Brain microvascular endothelial cell (primary cell): ENCODE data around the gene PTPRT.

Source experiments
- DNase-seq: peaks from one replicate; pipeline ENCODE4 v3.0.0-alpha.2; 2020
- H3K27ac ChIP-seq: fragments of 250-450 bp; sonication (Bioruptor Pico); 2 replicates; pipeline ENCODE4 v1.5.1; 2020; ENCODE audit warnings: mild to moderate bottlenecking, moderate library complexity
- H3K27me3 ChIP-seq: fragments of 250-450 bp; sonication (Bioruptor Pico); replicated peaks from 2 replicates; pipeline ENCODE4 v1.5.1; 2020; ENCODE audit warnings: mild to moderate bottlenecking
- H3K36me3 ChIP-seq: fragments of 250-450 bp; sonication (Bioruptor Pico); replicated peaks from 2 replicates; pipeline ENCODE4 v1.5.1; 2020; ENCODE audit warnings: mild to moderate bottlenecking
- H3K4me3 ChIP-seq: 2 replicates; pipeline ENCODE4 v1.5.1; 2011; ENCODE audit warnings: low read depth, mild to moderate bottlenecking, control low read depth, low read length, moderate library complexity
- CTCF ChIP-seq: IDR thresholded peaks from 2 replicates; pipeline ENCODE4 v1.5.1; 2011; ENCODE audit warnings: low read depth, mild to moderate bottlenecking, moderate library complexity, low read length, control low read depth, inconsistent platforms; ENCODE audit errors: missing control alignments
- in situ Hi-C: cut with HindIII; loops from 2 replicates; pipeline ENCODE4 v1.10.0; 2017; ENCODE audit warnings: low sequenced_read_pairs, low pct_ligation_motif_present

The PTPRT gene

GRCh38 chr20:42610070-42610469, 579.6 kb downstream of the PTPRT start:
- DNase-seq, result no peak
- in situ Hi-C loops, result no loop called here
- no peak for TF ChIP-seq CTCF
- Histone ChIP-seq H3K36me3 (no peaks in the 10 kb centered on the region), H3K27me3 (no peaks in the 10 kb centered on the region), H3K27ac (no peak overlapping the region), H3K4me3 (no peak overlapping the region)

GRCh38 chr20:42609618-42610017, 580.1 kb downstream of the PTPRT start:
- Histone ChIP-seq H3K36me3 (no peaks in the 10 kb centered on the region), H3K4me3 (no peak overlapping the region), H3K27me3 (no peaks in the 10 kb centered on the region), H3K27ac (no peak overlapping the region)
- in situ Hi-C loops, result no loop called here
- no peak for DNase-seq
- no peak for TF ChIP-seq CTCF

- Histone ChIP-seq H3K36me3 (no peaks in the 10 kb centered on the region), H3K27ac (no peak overlapping the region), H3K4me3 (no peak overlapping the region), H3K27me3 (no peaks in the 10 kb centered on the region)
- TF ChIP-seq CTCF, result no peak
- no peak for DNase-seq
- in situ Hi-C loops, result no loop called here
These were observed 584.4 kb downstream of the PTPRT start for GRCh38 chr20:42604998-42605956.

- Histone ChIP-seq H3K27me3 (no peaks in the 10 kb centered on the region), H3K36me3 (no peaks in the 10 kb centered on the region), H3K27ac (no peak overlapping the region), H3K4me3 (no peak overlapping the region)
- in situ Hi-C loops, result no loop called here
- no peak for TF ChIP-seq CTCF
- DNase-seq, result no peak
These were observed 586.1 kb downstream of the PTPRT start for GRCh38 chr20:42603655-42604054.

GRCh38 chr20:42598581-42598980, 591.1 kb downstream of the PTPRT start:
- no peak for TF ChIP-seq CTCF
- no peaks in the 10 kb centered on the region for H3K36me3 ChIP-seq

GRCh38 chr20:42595625-42596024, 594.1 kb downstream of the PTPRT start:
- in situ Hi-C loops, result no loop called here
- DNase-seq, result no peak
- no peaks in the 10 kb centered on the region for H3K27me3 ChIP-seq
- no peak for TF ChIP-seq CTCF
- H3K4me3 ChIP-seq, result no peak overlapping the region
- no peak overlapping the region for H3K27ac ChIP-seq
- no peaks in the 10 kb centered on the region for H3K36me3 ChIP-seq

More at GRCh38 chr20:42598581-42598980, 591.1 kb downstream of the PTPRT start:
- no peak for DNase-seq
- H3K27ac ChIP-seq, result no peak overlapping the region
- no peak overlapping the region for H3K4me3 ChIP-seq
- no peaks in the 10 kb centered on the region for H3K27me3 ChIP-seq
- in situ Hi-C loops, result no loop called here
